ENCODE results near the gene PBXIP1.

PBXIP1 gene

DNA sequence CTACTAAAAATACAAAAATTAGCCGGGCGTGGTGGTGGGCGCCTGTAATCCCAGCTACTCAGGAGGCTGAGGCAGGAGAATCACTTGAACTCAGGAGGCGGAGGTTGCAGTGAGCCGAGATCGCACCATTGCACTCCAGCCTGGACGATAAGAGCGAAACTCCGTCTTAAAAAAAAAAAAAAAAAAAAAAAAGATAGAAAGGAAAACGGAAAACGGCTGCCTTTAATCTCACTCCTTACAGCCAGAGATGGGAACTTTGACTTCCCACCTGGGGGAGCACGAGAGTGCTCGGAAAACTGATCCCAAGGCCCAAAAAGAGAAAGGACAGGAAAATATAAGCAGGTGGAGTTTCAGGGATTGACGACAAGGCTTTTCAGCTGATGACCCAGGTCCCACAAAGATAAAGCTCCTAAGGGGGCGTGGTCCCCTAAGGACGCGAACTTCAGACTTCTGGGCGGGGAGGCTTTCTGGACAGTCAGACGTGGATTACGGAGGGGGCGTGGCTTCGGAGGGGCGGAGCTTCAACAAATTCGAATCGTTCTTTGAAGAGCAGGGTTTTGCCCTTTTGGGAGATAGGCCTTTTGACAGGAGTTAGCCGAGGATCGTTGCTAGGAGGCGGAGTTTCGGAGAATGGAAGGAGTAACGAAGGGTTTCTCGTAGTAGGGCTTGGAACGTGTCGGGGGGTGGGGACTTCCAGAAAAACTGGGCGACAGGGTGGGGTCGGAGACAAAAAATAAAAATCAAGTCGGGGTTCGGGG is 17.6 kb upstream of the PBXIP1 start:
- TF ChIP-seq, protein P1, sequence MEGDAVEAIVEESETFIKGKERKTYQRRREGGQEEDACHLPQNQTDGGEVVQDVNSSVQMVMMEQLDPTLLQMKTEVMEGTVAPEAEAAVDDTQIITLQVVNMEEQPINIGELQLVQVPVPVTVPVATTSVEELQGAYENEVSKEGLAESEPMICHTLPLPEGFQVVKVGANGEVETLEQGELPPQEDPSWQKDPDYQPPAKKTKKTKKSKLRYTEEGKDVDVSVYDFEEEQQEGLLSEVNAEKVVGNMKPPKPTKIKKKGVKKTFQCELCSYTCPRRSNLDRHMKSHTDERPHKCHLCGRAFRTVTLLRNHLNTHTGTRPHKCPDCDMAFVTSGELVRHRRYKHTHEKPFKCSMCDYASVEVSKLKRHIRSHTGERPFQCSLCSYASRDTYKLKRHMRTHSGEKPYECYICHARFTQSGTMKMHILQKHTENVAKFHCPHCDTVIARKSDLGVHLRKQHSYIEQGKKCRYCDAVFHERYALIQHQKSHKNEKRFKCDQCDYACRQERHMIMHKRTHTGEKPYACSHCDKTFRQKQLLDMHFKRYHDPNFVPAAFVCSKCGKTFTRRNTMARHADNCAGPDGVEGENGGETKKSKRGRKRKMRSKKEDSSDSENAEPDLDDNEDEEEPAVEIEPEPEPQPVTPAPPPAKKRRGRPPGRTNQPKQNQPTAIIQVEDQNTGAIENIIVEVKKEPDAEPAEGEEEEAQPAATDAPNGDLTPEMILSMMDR (IDR thresholded peaks at IDR 0.05; ENCODE audit: borderline replicate concordance, extremely low read depth, low read length, poor library complexity, severe bottlenecking): peak; percentile 36
- TF ChIP-seq EZH2 (IDR thresholded peaks at IDR 0.05; ENCODE audit: borderline replicate concordance, low read depth, low read length, severe bottlenecking): no peak
- DNase-seq (peak; percentile 88), ATAC-seq (ENCODE audit: insufficient read depth, low read depth) (no peak)
- H4K20me1 ChIP-seq (ENCODE audit: insufficient read depth, low read length): peaks cover 60% of the 10 kb centered on the region
- H3K9ac ChIP-seq (ENCODE audit: low read depth, low read length): peak overlapping the region; percentile 91
- H3K4me1 ChIP-seq (ENCODE audit: insufficient read depth, low read length): peaks cover 59% of the 10 kb centered on the region
- H3K79me2 ChIP-seq (ENCODE audit: insufficient read depth, low read length): peaks cover 85% of the 10 kb centered on the region
- H2AFZ ChIP-seq (ENCODE audit: low read depth, low read length): peak overlapping the region; percentile 88
- peak overlapping the region; percentile 98 for H3K27ac ChIP-seq (ENCODE audit: low read length)
- peak overlapping the region; percentile 79 to 93 for H3K4me3 ChIP-seq (ENCODE audit: low read depth in 1 of 2, low read length in 2 of 2)
- H3K27me3 ChIP-seq (ENCODE audit: insufficient read depth, low read length, poor library complexity): no peaks in the 10 kb centered on the region
- no peaks in the 10 kb centered on the region for H3K9me3 ChIP-seq (ENCODE audit: insufficient read depth, low read length, severe bottlenecking)
- H3K36me3 ChIP-seq (ENCODE audit: insufficient read depth, low read length): peaks cover 53% of the 10 kb centered on the region
- H3K4me2 ChIP-seq (ENCODE audit: insufficient read depth, low read length): peak overlapping the region; percentile 71

DNA sequence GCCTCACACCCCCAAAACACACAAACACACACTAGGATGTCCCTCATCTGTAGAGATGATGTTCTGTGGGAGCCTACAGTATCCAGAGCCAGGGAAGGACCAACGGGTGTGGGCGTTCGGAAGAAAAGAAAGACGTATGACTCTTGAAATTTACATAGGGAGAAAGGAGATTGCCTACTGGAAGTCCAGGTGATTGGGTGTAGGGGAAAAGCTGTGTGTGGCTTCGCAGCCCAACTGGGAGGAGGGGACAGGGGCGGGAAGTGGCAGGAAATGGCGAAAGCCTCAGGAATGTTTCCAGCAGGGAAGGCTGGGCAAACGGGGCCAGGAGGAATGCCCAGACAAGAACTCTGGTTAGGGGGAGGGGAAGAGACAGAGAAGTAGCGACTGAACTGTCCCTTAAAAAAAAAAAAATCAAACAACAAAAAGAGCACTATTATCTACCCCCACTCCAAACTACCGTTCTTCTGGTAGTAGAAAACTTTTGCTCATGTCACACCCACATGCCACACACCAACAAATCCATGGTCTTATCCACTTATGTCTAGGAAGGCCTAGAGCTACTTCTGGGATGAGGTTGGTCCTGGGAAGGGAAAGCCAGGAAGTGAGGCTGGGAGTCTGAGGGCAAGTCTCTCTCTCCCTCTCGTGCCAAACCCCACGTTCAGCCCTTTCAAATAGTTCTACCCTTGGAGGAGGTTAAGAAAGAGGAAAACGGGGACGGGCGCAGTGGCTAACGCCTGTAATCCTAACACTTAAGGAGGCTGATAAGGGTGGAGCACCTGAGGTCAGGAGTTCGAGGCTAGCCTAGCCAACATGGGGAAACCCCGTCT is 16.8 kb upstream of the PBXIP1 start:
- Histone ChIP-seq H3K36me3 (ENCODE audit: insufficient read depth, low read length) (peaks cover 53% of the 10 kb centered on the region), H2AFZ (ENCODE audit: low read depth, low read length) (no peak overlapping the region), H3K4me2 (ENCODE audit: insufficient read depth, low read length) (peak overlapping the region; percentile 71), H3K79me2 (ENCODE audit: insufficient read depth, low read length) (peaks cover 77% of the 10 kb centered on the region), H3K27ac (ENCODE audit: low read length) (no peak overlapping the region), H3K9ac (ENCODE audit: low read depth, low read length) (peak overlapping the region; percentile 91), H4K20me1 (ENCODE audit: insufficient read depth, low read length) (peaks cover 55% of the 10 kb centered on the region), H3K4me3 (ENCODE audit: low read depth in 1 of 2, low read length in 2 of 2) (peak overlapping the region in 1 of 2 experiments; percentile 79; a peak in 2 of 4 replicates), H3K27me3 (ENCODE audit: insufficient read depth, low read length, poor library complexity) (no peaks in the 10 kb centered on the region), H3K4me1 (ENCODE audit: insufficient read depth, low read length) (peaks cover 56% of the 10 kb centered on the region), H3K9me3 (ENCODE audit: insufficient read depth, low read length, severe bottlenecking) (no peaks in the 10 kb centered on the region)
- ATAC-seq (ENCODE audit: insufficient read depth, low read depth) (no peak), DNase-seq (no peak)
- TF ChIP-seq, protein P1 (IDR thresholded peaks at IDR 0.05; ENCODE audit: borderline replicate concordance, extremely low read depth, low read length, poor library complexity, severe bottlenecking): no peak
- TF ChIP-seq EZH2 (IDR thresholded peaks at IDR 0.05; ENCODE audit: borderline replicate concordance, low read depth, low read length, severe bottlenecking): no peak

DNA sequence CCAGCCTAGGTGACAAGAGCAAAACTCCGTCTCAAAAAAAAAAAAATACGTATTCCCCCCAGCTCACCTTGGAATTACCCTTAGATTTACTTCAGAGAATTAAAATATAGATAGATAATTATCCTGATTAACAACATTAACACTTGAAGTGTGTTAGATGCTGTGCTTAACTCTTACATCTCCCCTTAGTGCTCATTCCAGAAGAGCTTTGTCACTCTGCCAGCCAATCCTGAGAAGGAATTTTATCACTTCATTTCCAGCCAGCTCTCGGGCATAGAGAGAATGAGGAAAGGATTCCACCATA is 16.3 kb upstream of the PBXIP1 start:
- no peak for ATAC-seq (ENCODE audit: insufficient read depth, low read depth)
- H3K27ac ChIP-seq (ENCODE audit: low read length): no peak overlapping the region
- H3K9me3 ChIP-seq (ENCODE audit: insufficient read depth, low read length, severe bottlenecking): no peaks in the 10 kb centered on the region
- peaks cover 51% of the 10 kb centered on the region for H3K4me1 ChIP-seq (ENCODE audit: insufficient read depth, low read length)
- H3K4me3 ChIP-seq (ENCODE audit: low read depth in 1 of 2, low read length in 2 of 2): no peak overlapping the region
- peaks cover 51% of the 10 kb centered on the region for H4K20me1 ChIP-seq (ENCODE audit: insufficient read depth, low read length)
- H3K36me3 ChIP-seq (ENCODE audit: insufficient read depth, low read length): peaks cover 53% of the 10 kb centered on the region
- no peaks in the 10 kb centered on the region for H3K27me3 ChIP-seq (ENCODE audit: insufficient read depth, low read length, poor library complexity)
- H3K9ac ChIP-seq (ENCODE audit: low read depth, low read length): no peak overlapping the region
- H2AFZ ChIP-seq (ENCODE audit: low read depth, low read length): no peak overlapping the region
- TF ChIP-seq EZH2 (IDR thresholded peaks at IDR 0.05; ENCODE audit: borderline replicate concordance, low read depth, low read length, severe bottlenecking): no peak
- TF ChIP-seq, protein P1 (IDR thresholded peaks at IDR 0.05; ENCODE audit: borderline replicate concordance, extremely low read depth, low read length, poor library complexity, severe bottlenecking): no peak
- no peak for DNase-seq
- peak overlapping the region; percentile 71; the same call in 1 of the 2 replicates for H3K4me2 ChIP-seq (ENCODE audit: insufficient read depth, low read length)
- H3K79me2 ChIP-seq (ENCODE audit: insufficient read depth, low read length): peaks cover 71% of the 10 kb centered on the region

Measured in DND-41 (cell line).